Astrocyte (in vitro differentiated cells and primary cell): ENCODE measurements around the gene ITFG1.

ENCODE experiments used
- CTCF ChIP-seq: IDR thresholded peaks from 2 replicates; pipeline ENCODE4 v1.5.1; 2011; ENCODE audit warnings: low read depth, mild to moderate bottlenecking, inconsistent platforms, low read length, moderate library complexity; ENCODE audit not compliant: insufficient read depth
- EZH2 ChIP-seq: IDR thresholded peaks from 2 replicates; pipeline ENCODE4 v1.6.1; 2012; ENCODE audit warnings: mild to moderate bottlenecking, low read length, inconsistent platforms; ENCODE audit not compliant: insufficient read depth

DNA sequence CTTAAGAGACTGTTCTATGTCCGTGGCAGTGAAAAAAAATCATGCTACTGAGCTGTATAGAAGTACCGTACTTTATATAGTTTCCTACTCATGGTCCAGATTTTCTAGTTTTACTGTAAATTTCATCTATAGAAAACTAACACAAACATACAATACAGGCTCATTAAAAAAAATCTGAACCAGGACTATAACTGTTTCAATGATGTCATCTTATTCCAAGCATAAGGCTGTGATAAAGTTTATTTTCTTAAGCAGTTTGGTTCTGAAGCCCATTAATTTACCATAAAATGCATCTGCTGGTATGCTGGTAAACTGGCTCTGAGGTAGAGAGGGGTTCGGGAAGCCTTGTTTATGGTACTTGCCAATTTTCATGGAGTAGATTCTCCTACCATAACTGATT is 300.4 kb downstream of the ITFG1 start:
- TF ChIP-seq EZH2 (no peak), CTCF (no peak)
